Skeletal muscle satellite cell (primary cell): Measurements from ENCODE around the gene IER5.
"Not testable (repeated sequence)": the region's sequence is repeated elsewhere in the genome, so short reads cannot be mapped to it uniquely, and the experiment has no call there.

Experiments
- H3K27me3 ChIP-seq: 2 replicates; pipeline ENCODE4 v1.7.0; 2013; ENCODE audit warnings: low read length; ENCODE audit not compliant: control insufficient read depth, insufficient read depth
- H3K36me3 ChIP-seq: 2 replicates; pipeline ENCODE4 v1.7.0; 2013; ENCODE audit warnings: mild to moderate bottlenecking, control low read depth, low read length; ENCODE audit not compliant: insufficient read depth
- H3K4me1 ChIP-seq: 2 replicates; pipeline ENCODE4 v1.7.0; 2013; ENCODE audit warnings: low read length; ENCODE audit not compliant: control insufficient read depth, insufficient read depth
- H3K4me2 ChIP-seq: 2 replicates; pipeline ENCODE4 v1.7.0; 2013; ENCODE audit warnings: mild to moderate bottlenecking, low read length
- H3K4me3 ChIP-seq: 2 replicates; pipeline ENCODE4 v1.7.0; 2013; ENCODE audit warnings: low read length
- H3K9ac ChIP-seq: 2 replicates; pipeline ENCODE4 v1.7.0; 2013; ENCODE audit warnings: mild to moderate bottlenecking, low read depth, low read length, moderate library complexity
- H3K9me3 ChIP-seq: replicated peaks from 2 replicates; pipeline ENCODE4 v1.7.0; 2013; ENCODE audit warnings: mild to moderate bottlenecking, control low read depth, low read length

IER5 gene

DNA sequence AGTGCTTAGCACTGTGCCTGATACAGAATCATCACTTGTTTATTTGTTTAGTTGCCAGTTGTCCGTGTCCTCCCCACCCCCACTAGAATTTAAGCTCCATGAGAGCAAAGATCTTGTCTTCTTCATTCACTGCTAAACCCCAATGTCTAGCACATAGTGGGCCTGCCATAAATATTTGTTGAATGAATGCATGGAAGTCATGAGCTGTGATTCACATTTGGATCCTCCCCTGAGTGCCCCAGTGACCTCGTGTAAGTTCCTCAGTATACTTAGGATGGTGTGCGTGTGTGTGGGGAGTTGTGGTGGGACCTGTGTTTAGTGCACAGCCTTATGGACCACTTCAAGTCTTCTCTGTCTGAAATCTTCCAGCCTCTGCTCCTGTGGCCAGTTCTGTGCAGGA is 23.1 kb downstream of the IER5 start:
- Histone ChIP-seq H3K9me3 (no peaks in the 10 kb centered on the region), H3K4me3 (peak overlapping the region; percentile 4), H3K4me2 (peak overlapping the region; percentile 32), H3K36me3 (no peaks in the 10 kb centered on the region), H3K4me1 (peaks cover 26% of the 10 kb centered on the region), H3K9ac (peak overlapping the region; percentile 57), H3K27me3 (no peaks in the 10 kb centered on the region)

GRCh38 chr1:181112071-181112929 is 23.8 kb downstream of the IER5 start:
- peak overlapping the region; percentile 66 for H3K4me2 ChIP-seq
- no peaks in the 10 kb centered on the region for H3K27me3 ChIP-seq
- peaks cover 30% of the 10 kb centered on the region for H3K4me1 ChIP-seq
- H3K4me3 ChIP-seq = peak overlapping the region; percentile 29
- H3K9ac ChIP-seq = peak overlapping the region; percentile 63
- no peaks in the 10 kb centered on the region for H3K9me3 ChIP-seq
- H3K36me3 ChIP-seq = no peaks in the 10 kb centered on the region

DNA sequence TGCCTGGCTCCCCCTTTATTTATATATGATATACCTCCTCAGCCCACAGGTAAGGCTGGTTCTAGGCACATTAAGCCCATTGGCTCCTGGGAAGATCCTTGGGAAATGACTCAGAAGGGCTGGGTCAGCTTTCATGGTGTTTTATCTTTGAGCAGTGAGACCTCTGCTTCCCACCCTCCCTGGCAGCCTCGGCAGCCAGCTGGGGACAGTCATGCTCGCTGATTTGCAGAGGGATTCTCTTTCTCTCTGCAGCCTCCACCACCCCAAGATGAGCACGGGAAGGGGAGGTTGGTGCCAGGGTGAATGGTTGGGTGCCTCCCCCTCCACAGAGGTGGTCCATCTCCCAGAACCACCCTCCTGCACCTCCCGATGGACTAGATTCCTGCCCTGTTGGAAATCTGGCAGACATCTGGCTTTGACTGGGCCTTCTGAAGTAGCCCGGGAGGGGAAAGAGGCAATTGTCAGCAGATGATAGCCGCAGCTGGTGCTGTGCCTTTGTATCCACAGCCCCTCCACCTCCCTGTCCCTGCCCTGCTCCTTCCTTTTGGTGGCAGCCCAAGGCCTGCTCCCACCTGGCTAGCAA is 24.6 kb downstream of the IER5 start:
- H3K9me3 ChIP-seq = no peaks in the 10 kb centered on the region
- H3K4me3 ChIP-seq = peak overlapping the region; percentile 29
- H3K9ac ChIP-seq = peak overlapping the region; percentile 63
- H3K36me3 ChIP-seq = no peaks in the 10 kb centered on the region
- H3K4me1 ChIP-seq = peaks cover 33% of the 10 kb centered on the region
- H3K27me3 ChIP-seq = no peaks in the 10 kb centered on the region
- peak overlapping the region; percentile 66 for H3K4me2 ChIP-seq

GRCh38 chr1:181114574-181115367 is 26.3 kb downstream of the IER5 start:
- H3K4me3 ChIP-seq = no peak overlapping the region
- no peak overlapping the region for H3K4me2 ChIP-seq
- H3K9ac ChIP-seq = no peak overlapping the region
- H3K27me3 ChIP-seq = no peaks in the 10 kb centered on the region
- no peaks in the 10 kb centered on the region for H3K36me3 ChIP-seq
- H3K9me3 ChIP-seq = no peaks in the 10 kb centered on the region
- peaks cover 41% of the 10 kb centered on the region for H3K4me1 ChIP-seq

GRCh38 chr1:181115368-181115684 is 26.8 kb downstream of the IER5 start:
- Histone ChIP-seq H3K9ac (no peak overlapping the region), H3K4me2 (no peak overlapping the region), H3K4me3 (no peak overlapping the region), H3K9me3 (no peaks in the 10 kb centered on the region), H3K4me1 (peaks cover 43% of the 10 kb centered on the region), H3K36me3 (no peaks in the 10 kb centered on the region), H3K27me3 (no peaks in the 10 kb centered on the region)

- H3K4me2 ChIP-seq, H3K9ac ChIP-seq, H3K9me3 ChIP-seq, H3K4me3 ChIP-seq, H3K36me3 ChIP-seq, H3K27me3 ChIP-seq: not testable (repeated sequence)
- peaks cover 43% of the 10 kb centered on the region for H3K4me1 ChIP-seq
Measured at GRCh38 chr1:181115971-181116370, 27.5 kb downstream of the IER5 start.

GRCh38 chr1:181116819-181117390 is 28.4 kb downstream of the IER5 start:
- Histone ChIP-seq H3K27me3 (no peaks in the 10 kb centered on the region), H3K4me1 (peaks cover 35% of the 10 kb centered on the region), H3K4me2 (no peak overlapping the region), H3K9me3 (no peaks in the 10 kb centered on the region), H3K9ac (no peak overlapping the region), H3K36me3 (no peaks in the 10 kb centered on the region), H3K4me3 (no peak overlapping the region)

- Histone ChIP-seq H3K27me3 (no peaks in the 10 kb centered on the region), H3K36me3 (no peaks in the 10 kb centered on the region), H3K4me3 (no peak overlapping the region), H3K9ac (no peak overlapping the region), H3K9me3 (no peaks in the 10 kb centered on the region), H3K4me2 (no peak overlapping the region), H3K4me1 (peaks cover 28% of the 10 kb centered on the region)
Measured at GRCh38 chr1:181117648-181118449, 29.3 kb downstream of the IER5 start.

DNA sequence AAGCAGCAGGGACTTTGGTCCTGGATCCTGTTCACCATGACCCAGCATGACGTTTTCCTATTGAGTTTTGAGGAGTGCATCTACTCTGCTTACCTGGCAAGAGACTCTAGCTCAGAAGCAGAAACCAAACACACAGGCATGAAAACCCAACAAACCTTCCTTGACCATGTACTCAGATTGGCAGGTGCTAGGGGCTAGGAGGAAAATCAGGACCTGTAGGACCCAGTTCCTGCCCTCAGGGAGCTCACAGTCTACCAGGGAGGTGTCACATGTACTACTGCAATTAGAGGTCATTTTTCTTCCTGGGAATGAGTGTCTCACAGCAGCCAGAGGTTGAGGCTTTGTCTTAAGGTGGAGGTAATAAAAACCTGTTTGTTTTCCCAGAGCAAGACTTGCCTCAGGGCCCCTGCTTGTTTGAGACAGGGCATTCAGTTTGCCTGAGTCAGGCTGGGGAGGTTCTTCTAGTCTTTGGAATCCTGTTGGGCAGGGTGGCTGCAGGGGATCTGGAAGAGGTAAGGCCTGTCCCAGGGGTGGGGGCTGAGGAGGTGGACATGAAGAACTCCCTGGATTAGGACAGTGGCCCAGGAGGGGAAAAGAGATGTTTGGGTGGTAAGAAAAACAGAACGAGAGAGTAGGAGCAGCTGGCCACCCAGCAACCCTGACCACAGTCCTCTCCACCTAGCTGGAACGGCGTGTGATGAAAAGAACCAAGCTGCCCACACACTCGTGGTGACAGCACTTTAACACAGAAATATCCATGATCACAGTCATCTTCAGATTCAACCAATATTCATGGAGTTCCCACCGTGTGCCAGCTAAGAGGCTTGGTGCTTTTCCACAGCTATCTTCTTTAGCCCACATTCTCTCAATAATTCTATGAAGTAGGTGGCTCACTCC is 30.8 kb downstream of the IER5 start:
- Histone ChIP-seq H3K9me3 (no peaks in the 10 kb centered on the region), H3K36me3 (no peaks in the 10 kb centered on the region), H3K9ac (no peak overlapping the region), H3K4me2 (no peak overlapping the region), H3K4me3 (no peak overlapping the region), H3K4me1 (peaks cover 17% of the 10 kb centered on the region), H3K27me3 (no peaks in the 10 kb centered on the region)

DNA sequence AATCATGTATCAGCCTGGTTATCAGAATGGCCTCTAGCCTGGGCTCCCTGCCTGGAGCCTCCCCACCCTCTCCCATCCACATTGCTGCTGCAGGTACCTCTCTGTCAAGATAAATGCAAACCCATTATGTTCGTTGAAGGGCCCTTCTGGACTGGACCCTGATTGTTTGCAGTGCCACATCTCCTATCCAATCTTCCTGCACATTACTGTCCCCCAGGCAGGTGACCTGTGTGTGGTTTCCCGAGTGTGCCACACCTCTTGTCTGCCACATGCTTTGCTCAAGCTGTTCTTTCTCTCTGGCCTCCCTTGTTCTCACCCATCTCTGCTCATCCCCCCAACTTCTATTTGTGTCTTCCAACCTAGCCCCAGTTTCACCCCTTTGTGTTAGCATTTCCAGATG is 32.4 kb downstream of the IER5 start:
- Histone ChIP-seq H3K4me1 (peaks cover 17% of the 10 kb centered on the region), H3K36me3 (no peaks in the 10 kb centered on the region), H3K27me3 (no peaks in the 10 kb centered on the region), H3K9ac (no peak overlapping the region), H3K9me3 (no peaks in the 10 kb centered on the region), H3K4me3 (no peak overlapping the region), H3K4me2 (no peak overlapping the region)
